ENCODE results near the gene ZNF8.
"Not testable (repeated sequence)": the region's sequence is repeated elsewhere in the genome, so short reads cannot be mapped to it uniquely, and the experiment has no call there.

The ZNF8 gene

GRCh38 chr19:58346961-58347929 lies 68.5 kb downstream of the ZNF8 start:
- no peak overlapping the region for H2AFZ ChIP-seq (ENCODE audit: low read length)
- peak overlapping the region; percentile 95 for H3K4me3 ChIP-seq (ENCODE audit: low read depth, low read length, poor library complexity, severe bottlenecking)
- no peaks in the 10 kb centered on the region for H3K9me2 ChIP-seq (ENCODE audit: low read depth, low read length)
- H3K9ac ChIP-seq (ENCODE audit: low read length), result peak overlapping the region; percentile 90
- H3K36me3 ChIP-seq (ENCODE audit: insufficient read depth, low read length), result no peaks in the 10 kb centered on the region
- H3K27ac ChIP-seq (ENCODE audit: low read depth, low read length, poor library complexity, severe bottlenecking), result peak overlapping the region; percentile 16
- H3K9me3 ChIP-seq (ENCODE audit: low read length), result no peaks in the 10 kb centered on the region
- no peaks in the 10 kb centered on the region for H3F3A ChIP-seq (ENCODE audit: insufficient read depth, low read length)
- no peaks in the 10 kb centered on the region for H4K20me1 ChIP-seq (ENCODE audit: insufficient read depth, low read length)
- peak overlapping the region; percentile 83 for H3K4me2 ChIP-seq (ENCODE audit: low read length)
- no peaks in the 10 kb centered on the region for H3K27me3 ChIP-seq (ENCODE audit: insufficient read depth, low read length)
- H3K4me1 ChIP-seq (ENCODE audit: insufficient read depth, low read length, severe bottlenecking), result peaks cover 39% of the 10 kb centered on the region
- H3K79me2 ChIP-seq (ENCODE audit: insufficient read depth, low read length), result peaks cover 9% of the 10 kb centered on the region
- TF ChIP-seq, protein P1, sequence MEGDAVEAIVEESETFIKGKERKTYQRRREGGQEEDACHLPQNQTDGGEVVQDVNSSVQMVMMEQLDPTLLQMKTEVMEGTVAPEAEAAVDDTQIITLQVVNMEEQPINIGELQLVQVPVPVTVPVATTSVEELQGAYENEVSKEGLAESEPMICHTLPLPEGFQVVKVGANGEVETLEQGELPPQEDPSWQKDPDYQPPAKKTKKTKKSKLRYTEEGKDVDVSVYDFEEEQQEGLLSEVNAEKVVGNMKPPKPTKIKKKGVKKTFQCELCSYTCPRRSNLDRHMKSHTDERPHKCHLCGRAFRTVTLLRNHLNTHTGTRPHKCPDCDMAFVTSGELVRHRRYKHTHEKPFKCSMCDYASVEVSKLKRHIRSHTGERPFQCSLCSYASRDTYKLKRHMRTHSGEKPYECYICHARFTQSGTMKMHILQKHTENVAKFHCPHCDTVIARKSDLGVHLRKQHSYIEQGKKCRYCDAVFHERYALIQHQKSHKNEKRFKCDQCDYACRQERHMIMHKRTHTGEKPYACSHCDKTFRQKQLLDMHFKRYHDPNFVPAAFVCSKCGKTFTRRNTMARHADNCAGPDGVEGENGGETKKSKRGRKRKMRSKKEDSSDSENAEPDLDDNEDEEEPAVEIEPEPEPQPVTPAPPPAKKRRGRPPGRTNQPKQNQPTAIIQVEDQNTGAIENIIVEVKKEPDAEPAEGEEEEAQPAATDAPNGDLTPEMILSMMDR (IDR thresholded peaks at IDR 0.05; ENCODE audit: low read length), result no peak

DNA sequence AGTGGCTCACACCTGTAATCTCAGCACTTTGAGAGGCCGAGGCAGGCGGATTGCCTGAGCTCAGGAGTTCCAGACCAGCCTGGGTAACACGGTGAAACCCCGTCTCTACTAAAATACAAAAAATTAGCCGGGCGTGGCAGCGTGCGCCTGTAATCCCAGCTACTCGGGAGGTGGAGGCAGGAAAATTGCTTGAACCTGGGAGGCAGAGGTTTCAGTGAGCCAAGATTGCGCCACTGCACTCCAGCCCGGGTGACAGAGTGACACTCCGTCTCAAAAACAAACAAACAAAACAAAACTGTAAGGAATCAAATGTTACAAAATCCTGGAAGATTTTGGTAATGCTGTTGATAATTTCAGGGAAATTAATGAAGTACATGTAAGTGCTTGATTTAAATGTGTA lies 69.3 kb downstream of the ZNF8 start:
- H3K4me3 ChIP-seq (ENCODE audit: low read depth, low read length, poor library complexity, severe bottlenecking), result peak overlapping the region; percentile 95

DNA sequence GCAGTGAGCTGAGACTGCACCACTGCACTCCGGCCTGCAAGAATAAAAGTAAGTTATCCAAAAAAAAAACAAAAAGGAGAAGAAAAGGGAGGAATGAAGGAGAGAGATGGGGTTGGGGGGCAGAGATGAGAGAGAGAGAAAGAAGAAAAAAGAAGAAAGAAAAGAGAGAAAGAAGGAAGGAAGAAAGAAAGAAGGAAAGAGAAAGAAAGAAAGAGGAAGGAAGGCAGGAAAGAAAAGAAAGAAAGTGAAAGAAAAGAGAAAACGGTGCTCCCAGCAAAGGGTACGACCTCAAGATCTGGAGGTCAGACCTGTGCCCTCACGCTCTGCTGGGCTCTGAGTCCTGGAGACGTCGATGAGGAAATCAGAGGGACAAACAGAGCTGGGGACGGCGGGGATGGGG lies 70.8 kb downstream of the ZNF8 start:
- H3K79me2 ChIP-seq (ENCODE audit: insufficient read depth, low read length), result peaks cover 9% of the 10 kb centered on the region
- H3K36me3 ChIP-seq (ENCODE audit: insufficient read depth, low read length), result no peaks in the 10 kb centered on the region
- H3K9ac ChIP-seq (ENCODE audit: low read length), result no peak overlapping the region
- no peak overlapping the region for H2AFZ ChIP-seq (ENCODE audit: low read length)
- no peak overlapping the region for H3K27ac ChIP-seq (ENCODE audit: low read depth, low read length, poor library complexity, severe bottlenecking)
- peaks cover 39% of the 10 kb centered on the region for H3K4me1 ChIP-seq (ENCODE audit: insufficient read depth, low read length, severe bottlenecking)
- H3K4me3 ChIP-seq (ENCODE audit: low read depth, low read length, poor library complexity, severe bottlenecking), result no peak overlapping the region
- no peaks in the 10 kb centered on the region for H4K20me1 ChIP-seq (ENCODE audit: insufficient read depth, low read length)
- H3K9me2 ChIP-seq (ENCODE audit: low read depth, low read length), result no peaks in the 10 kb centered on the region
- no peaks in the 10 kb centered on the region for H3K27me3 ChIP-seq (ENCODE audit: insufficient read depth, low read length)
- TF ChIP-seq EZH2 (IDR thresholded peaks at IDR 0.05; ENCODE audit: borderline replicate concordance, low read length), result no peak
- TF ChIP-seq, protein P1 (IDR thresholded peaks at IDR 0.05; ENCODE audit: low read length), result no peak
- no peak overlapping the region for H3K4me2 ChIP-seq (ENCODE audit: low read length)
- no peaks in the 10 kb centered on the region for H3K9me3 ChIP-seq (ENCODE audit: low read length)
- no peaks in the 10 kb centered on the region for H3F3A ChIP-seq (ENCODE audit: insufficient read depth, low read length)

More for the DNA sequence above, 69.3 kb downstream of the ZNF8 start:
- Histone ChIP-seq H3K4me2 (ENCODE audit: low read length) (peak overlapping the region; percentile 83), H3K9ac (ENCODE audit: low read length) (peak overlapping the region; percentile 90), H3K4me1 (ENCODE audit: insufficient read depth, low read length, severe bottlenecking) (peaks cover 39% of the 10 kb centered on the region)
- H3K79me2 ChIP-seq (ENCODE audit: insufficient read depth, low read length); H3F3A ChIP-seq (ENCODE audit: insufficient read depth, low read length); H3K36me3 ChIP-seq (ENCODE audit: insufficient read depth, low read length); H3K9me3 ChIP-seq (ENCODE audit: low read length); H2AFZ ChIP-seq (ENCODE audit: low read length); H3K27ac ChIP-seq (ENCODE audit: low read depth, low read length, poor library complexity, severe bottlenecking); H3K9me2 ChIP-seq (ENCODE audit: low read depth, low read length); H4K20me1 ChIP-seq (ENCODE audit: insufficient read depth, low read length); H3K27me3 ChIP-seq (ENCODE audit: insufficient read depth, low read length): not testable (repeated sequence)

Measured in OCI-LY1 (cell line).